PC-9 (cell line): ENCODE measurements around the gene POLR3C.

Experiments used
- EZH2 ChIP-seq: fragments of 200-600 bp; sonication (generic); IDR thresholded peaks from 2 replicates; pipeline ENCODE4 v1.8.0; 2017; ENCODE audit warnings: antibody characterized with exemption, low read depth
- TF ChIP-seq, protein P1 (sequence below): fragments of 200-600 bp; sonication (generic); conservative IDR thresholded peaks from 2 replicates; pipeline ENCODE4 v1.6.1; 2017; ENCODE audit warnings: mixed run types, antibody characterized with exemption, mild to moderate bottlenecking, moderate library complexity

DNA sequence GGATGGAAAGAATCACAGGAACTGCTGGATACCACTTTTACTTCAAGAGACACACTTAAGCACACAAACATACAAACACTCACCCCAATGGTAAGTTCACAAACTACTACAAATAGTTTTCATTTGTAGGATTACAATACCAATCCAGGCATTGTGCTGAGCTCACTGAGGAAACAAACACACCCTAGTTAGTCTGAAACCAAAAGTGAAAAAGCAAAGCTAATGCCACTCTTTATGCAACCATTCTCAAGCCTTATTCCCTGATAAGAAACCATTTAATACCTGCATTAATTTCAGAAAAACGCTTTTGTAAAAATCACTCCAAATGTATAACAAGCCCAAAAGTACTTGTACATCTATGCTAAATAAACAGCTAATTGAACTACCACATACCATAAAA is 38.5 kb upstream of the POLR3C start:
- TF ChIP-seq, protein P1, sequence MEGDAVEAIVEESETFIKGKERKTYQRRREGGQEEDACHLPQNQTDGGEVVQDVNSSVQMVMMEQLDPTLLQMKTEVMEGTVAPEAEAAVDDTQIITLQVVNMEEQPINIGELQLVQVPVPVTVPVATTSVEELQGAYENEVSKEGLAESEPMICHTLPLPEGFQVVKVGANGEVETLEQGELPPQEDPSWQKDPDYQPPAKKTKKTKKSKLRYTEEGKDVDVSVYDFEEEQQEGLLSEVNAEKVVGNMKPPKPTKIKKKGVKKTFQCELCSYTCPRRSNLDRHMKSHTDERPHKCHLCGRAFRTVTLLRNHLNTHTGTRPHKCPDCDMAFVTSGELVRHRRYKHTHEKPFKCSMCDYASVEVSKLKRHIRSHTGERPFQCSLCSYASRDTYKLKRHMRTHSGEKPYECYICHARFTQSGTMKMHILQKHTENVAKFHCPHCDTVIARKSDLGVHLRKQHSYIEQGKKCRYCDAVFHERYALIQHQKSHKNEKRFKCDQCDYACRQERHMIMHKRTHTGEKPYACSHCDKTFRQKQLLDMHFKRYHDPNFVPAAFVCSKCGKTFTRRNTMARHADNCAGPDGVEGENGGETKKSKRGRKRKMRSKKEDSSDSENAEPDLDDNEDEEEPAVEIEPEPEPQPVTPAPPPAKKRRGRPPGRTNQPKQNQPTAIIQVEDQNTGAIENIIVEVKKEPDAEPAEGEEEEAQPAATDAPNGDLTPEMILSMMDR, result no peak
- TF ChIP-seq EZH2, result no peak
